OCI-M2 (cell line): ENCODE results near the gene DNAJC6.
A peak's percentile ranks its signal among the peaks of the same experiment; 100 is the strongest.
"Not testable (repeated sequence)": the region's sequence is repeated elsewhere in the genome, so short reads cannot be mapped to it uniquely, and the experiment has no call there.

Experiments used
- DNase-seq: peaks from one replicate; lab custom pipeline; 2025; ENCODE audit not compliant: unreplicated experiment; lab: John Stamatoyannopoulos, UW

DNAJC6 gene

GRCh38 chr1:65309304-65310077 lies at the start of gene DNAJC6:
DNAJC6 (plus strand) TSS chr1:65309543; CDS start chr1:65309746, 203 bp downstream.
- peak; percentile 25 for DNase-seq

GRCh38 chr1:65259816-65260215 lies 49.5 kb upstream of the DNAJC6 start:
- no peak for DNase-seq

GRCh38 chr1:65260851-65261473 lies 48.4 kb upstream of the DNAJC6 start:
- no peak for DNase-seq

- no peak for DNase-seq
Measured at GRCh38 chr1:65263286-65263685, 46.1 kb upstream of the DNAJC6 start.

GRCh38 chr1:65264197-65264929 lies 45.0 kb upstream of the DNAJC6 start:
- no peak for DNase-seq

GRCh38 chr1:65265296-65265650 lies 44.1 kb upstream of the DNAJC6 start:
- DNase-seq: no peak

GRCh38 chr1:65265651-65266351 lies 43.5 kb upstream of the DNAJC6 start:
- no peak for DNase-seq

GRCh38 chr1:65266476-65266875 lies 42.9 kb upstream of the DNAJC6 start:
- no peak for DNase-seq

GRCh38 chr1:65267271-65267670 lies 42.1 kb upstream of the DNAJC6 start:
- no peak for DNase-seq

- no peak for DNase-seq
Measured at GRCh38 chr1:65267683-65268082, 41.7 kb upstream of the DNAJC6 start.

GRCh38 chr1:65269612-65270011 lies 39.7 kb upstream of the DNAJC6 start:
- no peak for DNase-seq

GRCh38 chr1:65276197-65276939 lies 33.0 kb upstream of the DNAJC6 start:
- no peak for DNase-seq

- no peak for DNase-seq
Measured at GRCh38 chr1:65277605-65278347, 31.6 kb upstream of the DNAJC6 start.

GRCh38 chr1:65278376-65279069 lies 30.8 kb upstream of the DNAJC6 start:
- no peak for DNase-seq

- no peak for DNase-seq
Measured at GRCh38 chr1:65279070-65279779, 30.1 kb upstream of the DNAJC6 start.

GRCh38 chr1:65281846-65282245 lies 27.5 kb upstream of the DNAJC6 start:
- DNase-seq: no peak

- no peak for DNase-seq
Measured at GRCh38 chr1:65284229-65284628, 25.1 kb upstream of the DNAJC6 start.

- no peak for DNase-seq
Measured at GRCh38 chr1:65289449-65289848, 19.9 kb upstream of the DNAJC6 start.

GRCh38 chr1:65291818-65292217 lies 17.5 kb upstream of the DNAJC6 start:
- not testable (repeated sequence) for DNase-seq
